IPS-NIHi7 (cell line): Measurements from ENCODE around the gene OR56A3.
"Not testable (repeated sequence)": the region's sequence is repeated elsewhere in the genome, so short reads cannot be mapped to it uniquely, and the experiment has no call there.

Experiments used
- DNase-seq: peaks from one replicate; pipeline ENCODE4 v3.0.0; 2012; ENCODE audit warnings: mixed read lengths; ENCODE audit errors: extremely low spot score

OR56A3 gene

GRCh38 chr11:5941951-5942350 is at the start of gene OR56A3:
Gene OR56A3, plus strand, starts transcription at chr11:5942251. Its CDS starts 5,096 bp downstream, at chr11:5947347.
- no peak for DNase-seq

GRCh38 chr11:5892908-5893307 is 49.1 kb upstream of the OR56A3 start, which contains the start of gene OR52E5:
Gene OR52E5, plus strand, starts transcription at chr11:5893208. Its CDS starts 7,569 bp downstream, at chr11:5900777.
- DNase-seq: no peak

- no peak for DNase-seq
These were observed 42.5 kb upstream of the OR56A3 start for GRCh38 chr11:5899534-5899933.

- no peak for DNase-seq
These were observed 31.5 kb upstream of the OR56A3 start for GRCh38 chr11:5910540-5910939.

- no peak for DNase-seq
These were observed 19.2 kb upstream of the OR56A3 start for GRCh38 chr11:5922749-5923426.

- no peak for DNase-seq
These were observed 18.6 kb upstream of the OR56A3 start for GRCh38 chr11:5923427-5923776.

- no peak for DNase-seq
These were observed 18.3 kb upstream of the OR56A3 start for GRCh38 chr11:5923794-5924193.

GRCh38 chr11:5928271-5928670 is 13.8 kb upstream of the OR56A3 start:
- no peak for DNase-seq

- no peak for DNase-seq
These were observed 13.2 kb upstream of the OR56A3 start for GRCh38 chr11:5928811-5929210.

GRCh38 chr11:5929571-5930368 is 12.3 kb upstream of the OR56A3 start:
- DNase-seq: no peak

- no peak for DNase-seq
These were observed 11.4 kb upstream of the OR56A3 start for GRCh38 chr11:5930614-5931013.

- no peak for DNase-seq
These were observed 11.0 kb upstream of the OR56A3 start for GRCh38 chr11:5931061-5931460.

GRCh38 chr11:5932671-5933070 is 9.4 kb upstream of the OR56A3 start:
- no peak for DNase-seq

GRCh38 chr11:5933116-5933515 is 8.9 kb upstream of the OR56A3 start:
- DNase-seq: no peak

- DNase-seq: no peak
These were observed 4.0 kb upstream of the OR56A3 start for GRCh38 chr11:5937868-5938602.

- no peak for DNase-seq
These were observed 3.5 kb upstream of the OR56A3 start for GRCh38 chr11:5938603-5938965.

GRCh38 chr11:5940748-5941147 is 1.3 kb upstream of the OR56A3 start:
- no peak for DNase-seq

- DNase-seq: no peak
These were observed 13.5 kb downstream of the OR56A3 start for GRCh38 chr11:5955586-5955985.

GRCh38 chr11:5960704-5961320 is 18.8 kb downstream of the OR56A3 start:
- not testable (repeated sequence) for DNase-seq

- no peak for DNase-seq
These were observed 24.9 kb downstream of the OR56A3 start for GRCh38 chr11:5966958-5967357.

- DNase-seq: no peak
These were observed 25.7 kb downstream of the OR56A3 start for GRCh38 chr11:5967708-5968107.

- DNase-seq: no peak
These were observed 26.3 kb downstream of the OR56A3 start, which contains the start of gene OR56A5 for GRCh38 chr11:5968394-5968793. Gene OR56A5, minus strand, starts transcription at chr11:5968494. Its CDS starts 0 bp downstream, at chr11:5968494.
